GM12878 (cell line): ENCODE results near the gene BMI1.

Source experiments
- CTCF ChIP-seq, 3 experiments: IDR thresholded peaks in 2 of 3; conservative IDR thresholded peaks in 1 of 3; 2 replicates each; pipeline ENCODE4 v1.5.1; 2011; ENCODE audit warnings: low read depth in 3 of 3, low read length in 3 of 3, mild to moderate bottlenecking in 3 of 3, control low read depth in 2 of 3, moderate library complexity in 2 of 3, inconsistent platforms in 1 of 3, mixed read lengths in 1 of 3; ENCODE audit not compliant: control insufficient read depth in 2 of 3, insufficient read depth in 1 of 3; ENCODE audit errors: extremely low read depth in 1 of 3
- E4F1 ChIP-seq: fragments of 450-650 bp; IDR thresholded peaks from 2 replicates; pipeline ENCODE4 v1.6.1; 2018; ENCODE audit warnings: borderline replicate concordance, mild to moderate bottlenecking; ENCODE audit not compliant: partially characterized antibody
- EZH2 ChIP-seq: IDR thresholded peaks from 2 replicates; pipeline ENCODE4 v1.6.1; 2012; ENCODE audit warnings: low read depth, mild to moderate bottlenecking, control low read depth, inconsistent platforms, low read length, borderline replicate concordance; ENCODE audit not compliant: control insufficient read depth
- HCFC1 ChIP-seq: fragments of 150-350 bp; IDR thresholded peaks from 2 replicates; pipeline ENCODE4 v1.6.1; 2014; ENCODE audit warnings: low read length
- KDM1A ChIP-seq: fragments of 200-600 bp; sonication (generic); IDR thresholded peaks from 2 replicates; pipeline ENCODE4 v1.6.1; 2016; ENCODE audit warnings: borderline replicate concordance
- NFIC ChIP-seq: IDR thresholded peaks from 2 replicates; pipeline ENCODE4 v1.6.1; 2012; ENCODE audit warnings: low read depth, mild to moderate bottlenecking, inconsistent platforms, low read length, moderate library complexity
- POLR2A ChIP-seq: IDR thresholded peaks from 2 replicates; pipeline ENCODE4 v1.6.1; 2011; ENCODE audit warnings: low read depth, mild to moderate bottlenecking, low read length
- POLR2AphosphoS5 ChIP-seq: IDR thresholded peaks from 2 replicates; pipeline ENCODE4 v1.6.1; 2011; ENCODE audit warnings: mild to moderate bottlenecking, low read length, inconsistent platforms
- REST ChIP-seq: IDR thresholded peaks from 2 replicates; pipeline ENCODE4 v1.6.1; 2012; ENCODE audit warnings: mild to moderate bottlenecking, low read depth, low read length
- RFX5 ChIP-seq: IDR thresholded peaks from 2 replicates; pipeline ENCODE4 v1.6.1; 2011; ENCODE audit warnings: low read depth, low read length, improper control_type of control experiment
- RUNX3 ChIP-seq: IDR thresholded peaks from 2 replicates; pipeline ENCODE4 v1.6.1; 2012; ENCODE audit warnings: low read length, inconsistent platforms
- SREBF1 ChIP-seq: IDR thresholded peaks from 2 replicates; pipeline ENCODE4 v1.6.1; 2012; ENCODE audit warnings: mild to moderate bottlenecking, low read length
- TARDBP ChIP-seq: IDR thresholded peaks from 2 replicates; pipeline ENCODE4 v1.6.1; 2016; ENCODE audit warnings: borderline replicate concordance
- TCF12 ChIP-seq: IDR thresholded peaks from 2 replicates; pipeline ENCODE4 v1.6.1; 2011; ENCODE audit warnings: low read depth, mild to moderate bottlenecking, low read length

GRCh38 chr10:22278441-22278782 lies 42.5 kb upstream of the BMI1 start:
- TF ChIP-seq CTCF (IDR thresholded peaks at IDR 0.05 in 2 of 3, conservative IDR thresholded peaks at IDR 0.05 in 1 of 3; ENCODE audit: control insufficient read depth in 2 of 3, extremely low read depth in 1 of 3, insufficient read depth in 1 of 3, low read depth in 3 of 3, low read length in 3 of 3) (no peak), RFX5 (no peak), NFIC (no peak), SREBF1 (no peak), EZH2 (no peak), TCF12 (no peak), TARDBP (no peak), RUNX3 (no peak), HCFC1 (no peak), E4F1 (no peak), REST (no peak), POLR2AphosphoS5 (no peak), POLR2A (no peak), KDM1A (no peak)
